ENCODE data around the gene KLF15. TPM values are rescaled to one million over a fixed set of nuclear protein-coding genes. Genes with fewer than 3 reads are reported as not detected.

Gene KLF15
- total and polyA plus RNA-seq, 9 of the 15 experiments (the other 6 are each of a cell fraction or from before 2014, with no cell fraction given), result 0.08 to 4.8 (median 1.2) TPM

DNA sequence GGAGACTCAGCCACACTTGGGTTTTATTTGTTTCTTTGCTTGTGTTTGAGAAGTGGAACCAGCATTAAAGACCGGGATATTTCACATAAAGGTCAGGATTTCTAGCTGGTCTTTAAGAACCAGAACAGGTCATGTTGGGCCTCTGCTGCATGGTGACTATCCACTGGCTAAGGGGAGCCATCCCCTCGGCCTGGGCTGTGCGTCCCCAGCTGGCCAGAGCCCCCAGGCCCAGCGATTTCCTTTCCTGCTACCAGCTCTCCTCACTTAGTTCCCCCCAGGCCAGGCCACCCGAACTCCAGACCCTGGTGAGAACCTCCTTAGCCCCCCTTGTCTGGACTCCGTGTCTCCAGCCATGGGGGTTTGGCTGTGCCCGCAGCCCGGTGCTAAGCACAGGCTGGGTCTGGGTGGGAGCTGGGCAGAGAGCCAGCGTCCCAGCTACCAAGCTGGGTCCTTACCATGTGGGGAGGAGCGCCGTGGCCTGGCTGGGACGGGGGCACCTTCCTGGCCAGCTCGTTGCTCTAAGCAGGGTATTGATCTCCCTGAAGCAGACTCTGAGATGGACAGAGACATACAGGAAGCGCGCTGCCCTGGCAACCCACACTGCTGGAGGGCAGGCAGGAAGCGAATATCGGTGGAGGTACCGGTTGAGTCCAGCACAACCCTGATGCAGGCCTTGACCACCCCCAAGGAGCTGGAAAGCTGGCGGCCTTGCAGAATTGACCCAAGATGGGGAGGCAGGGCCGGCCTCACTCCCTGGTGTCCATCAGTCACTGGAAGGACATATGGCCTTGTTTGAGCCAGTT lies 49.4 kb downstream of the KLF15 start (continued):
- no peak for TF ChIP-seq TAF1 (IDR thresholded peaks at IDR 0.05; ENCODE audit: control insufficient read depth, extremely low read depth, insufficient read depth, low read length, severe bottlenecking)

DNA sequence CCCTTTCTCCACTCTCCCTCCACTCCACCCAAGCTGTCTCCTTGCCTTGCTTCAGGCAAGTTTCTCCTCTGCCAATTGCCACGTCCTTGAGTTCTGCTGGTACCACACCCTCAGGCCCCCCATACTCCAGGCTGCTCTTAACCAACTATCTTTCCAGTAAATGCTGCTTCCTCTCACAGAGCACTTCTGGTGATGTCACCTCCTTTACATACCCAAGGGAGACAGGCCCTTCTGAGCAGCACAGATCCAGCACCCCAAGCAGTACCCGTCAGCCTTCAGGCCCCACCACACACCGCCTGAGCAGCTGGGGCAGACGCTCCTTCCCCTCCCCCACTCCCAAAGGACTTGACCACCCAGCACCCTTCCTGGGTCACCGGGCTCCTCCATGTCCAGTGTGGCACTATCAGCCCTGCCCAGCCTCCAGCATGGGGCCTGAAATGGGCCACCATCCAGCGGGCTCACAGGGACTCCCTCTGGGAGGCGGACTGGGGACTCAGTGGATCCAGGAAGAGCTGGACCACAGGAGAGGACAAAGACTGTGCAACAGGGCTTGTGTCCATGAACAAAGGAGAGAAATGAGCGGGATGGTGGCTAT lies 50.2 kb downstream of the KLF15 start:
- Histone ChIP-seq H3K27ac (ENCODE audit: extremely low read depth, low read depth, low read length) (no peak overlapping the region), H3K36me3 (ENCODE audit: control insufficient read depth, insufficient read depth, low read length) (no peaks in the 10 kb centered on the region), H3K9me1 (ENCODE audit: control insufficient read depth, insufficient read depth, low read length) (no peaks in the 10 kb centered on the region), H4K20me1 (replicated peaks; ENCODE audit: control insufficient read depth, insufficient read depth, low read length) (no peaks in the 10 kb centered on the region), H3K4me1 (replicated peaks in 1 of 2; ENCODE audit: control insufficient read depth in 2 of 2, insufficient read depth in 2 of 2, low read length in 2 of 2) (no peaks in the 10 kb centered on the region), H3K79me2 (ENCODE audit: control insufficient read depth, insufficient read depth, low read length) (no peaks in the 10 kb centered on the region), H3K9ac (ENCODE audit: insufficient read depth in 1 of 2, low read depth in 2 of 2, low read length in 2 of 2) (no peak overlapping the region), H3K9me3 (replicated peaks; ENCODE audit: control insufficient read depth, insufficient read depth, low read depth, low read length) (no peaks in the 10 kb centered on the region), H2AFZ (ENCODE audit: low read depth, low read length) (no peak overlapping the region), H3K4me3 (no peak overlapping the region), H3K4me2 (ENCODE audit: insufficient read depth, low read length) (no peak overlapping the region), H3K27me3 (ENCODE audit: control insufficient read depth in 2 of 2, insufficient read depth in 2 of 2, low read length in 2 of 2) (peaks cover 3 to 41% of the 10 kb centered on the region in 2 experiments; a peak in 4 of 5 replicates)
- in situ Hi-C loops (cut with MboI), result no loop called here
- intact Hi-C loops (cut with micrococcal nuclease), result no loop called here
- BruUV-seq (replicated peaks), result no TSS peak
- WGBS (ENCODE audit: insufficient coverage, low coverage, missing lambda C conversion rate), result 4% methylated on average over 4 of the region's 8 CpGs
- FAIRE-seq (no peak), ATAC-seq (no peak), DNase-seq (ENCODE audit: extremely low read depth in 1 of 4, low spot score in 3 of 4) (no peak)
- ChIA-PET CTCF (ENCODE audit: low intra/inter-chr PET ratio) (no interaction called here), POLR2A (no interaction called here)
- TF ChIP-seq XRCC5 (IDR thresholded peaks at IDR 0.05; ENCODE audit: low read depth, low read length), result no peak
- TF ChIP-seq ZNF23 (CRISPR knock-in tag; IDR thresholded peaks at IDR 0.05), result no peak
- TF ChIP-seq, protein P1, sequence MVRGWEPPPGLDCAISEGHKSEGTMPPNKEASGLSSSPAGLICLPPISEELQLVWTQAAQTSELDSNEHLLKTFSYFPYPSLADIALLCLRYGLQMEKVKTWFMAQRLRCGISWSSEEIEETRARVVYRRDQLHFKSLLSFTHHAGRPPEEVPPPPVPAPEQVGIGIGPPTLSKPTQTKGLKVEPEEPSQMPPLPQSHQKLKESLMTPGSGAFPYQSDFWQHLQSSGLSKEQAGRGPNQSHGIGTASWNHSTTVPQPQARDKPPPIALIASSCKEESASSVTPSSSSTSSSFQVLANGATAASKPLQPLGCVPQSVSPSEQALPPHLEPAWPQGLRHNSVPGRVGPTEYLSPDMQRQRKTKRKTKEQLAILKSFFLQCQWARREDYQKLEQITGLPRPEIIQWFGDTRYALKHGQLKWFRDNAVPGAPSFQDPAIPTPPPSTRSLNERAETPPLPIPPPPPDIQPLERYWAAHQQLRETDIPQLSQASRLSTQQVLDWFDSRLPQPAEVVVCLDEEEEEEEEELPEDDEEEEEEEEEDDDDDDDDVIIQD (CRISPR knock-in tag; IDR thresholded peaks at IDR 0.05), result no peak
- no peak for TF ChIP-seq NRF1 (conservative IDR thresholded peaks at IDR 0.05 in 1 of 2, IDR thresholded peaks at IDR 0.05 in 1 of 2)
- TF ChIP-seq, protein P2, sequence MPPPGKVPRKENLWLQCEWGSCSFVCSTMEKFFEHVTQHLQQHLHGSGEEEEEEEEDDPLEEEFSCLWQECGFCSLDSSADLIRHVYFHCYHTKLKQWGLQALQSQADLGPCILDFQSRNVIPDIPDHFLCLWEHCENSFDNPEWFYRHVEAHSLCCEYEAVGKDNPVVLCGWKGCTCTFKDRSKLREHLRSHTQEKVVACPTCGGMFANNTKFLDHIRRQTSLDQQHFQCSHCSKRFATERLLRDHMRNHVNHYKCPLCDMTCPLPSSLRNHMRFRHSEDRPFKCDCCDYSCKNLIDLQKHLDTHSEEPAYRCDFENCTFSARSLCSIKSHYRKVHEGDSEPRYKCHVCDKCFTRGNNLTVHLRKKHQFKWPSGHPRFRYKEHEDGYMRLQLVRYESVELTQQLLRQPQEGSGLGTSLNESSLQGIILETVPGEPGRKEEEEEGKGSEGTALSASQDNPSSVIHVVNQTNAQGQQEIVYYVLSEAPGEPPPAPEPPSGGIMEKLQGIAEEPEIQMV (tag; conservative IDR thresholded peaks at IDR 0.05; ENCODE audit: low read depth), result no peak
- no peak for TF ChIP-seq ARNT (IDR thresholded peaks at IDR 0.05)
- no peak for TF ChIP-seq EP300 (IDR thresholded peaks at IDR 0.05; ENCODE audit: low read length)
- no peak for TF ChIP-seq C11orf30 (IDR thresholded peaks at IDR 0.05; ENCODE audit: low read depth)
- TF ChIP-seq, protein P3, sequence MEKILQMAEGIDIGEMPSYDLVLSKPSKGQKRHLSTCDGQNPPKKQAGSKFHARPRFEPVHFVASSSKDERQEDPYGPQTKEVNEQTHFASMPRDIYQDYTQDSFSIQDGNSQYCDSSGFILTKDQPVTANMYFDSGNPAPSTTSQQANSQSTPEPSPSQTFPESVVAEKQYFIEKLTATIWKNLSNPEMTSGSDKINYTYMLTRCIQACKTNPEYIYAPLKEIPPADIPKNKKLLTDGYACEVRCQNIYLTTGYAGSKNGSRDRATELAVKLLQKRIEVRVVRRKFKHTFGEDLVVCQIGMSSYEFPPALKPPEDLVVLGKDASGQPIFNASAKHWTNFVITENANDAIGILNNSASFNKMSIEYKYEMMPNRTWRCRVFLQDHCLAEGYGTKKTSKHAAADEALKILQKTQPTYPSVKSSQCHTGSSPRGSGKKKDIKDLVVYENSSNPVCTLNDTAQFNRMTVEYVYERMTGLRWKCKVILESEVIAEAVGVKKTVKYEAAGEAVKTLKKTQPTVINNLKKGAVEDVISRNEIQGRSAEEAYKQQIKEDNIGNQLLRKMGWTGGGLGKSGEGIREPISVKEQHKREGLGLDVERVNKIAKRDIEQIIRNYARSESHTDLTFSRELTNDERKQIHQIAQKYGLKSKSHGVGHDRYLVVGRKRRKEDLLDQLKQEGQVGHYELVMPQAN (IDR thresholded peaks at IDR 0.05; ENCODE audit: borderline replicate concordance), result no peak
- TF ChIP-seq BDP1 (IDR thresholded peaks at IDR 0.05; ENCODE audit: insufficient read depth, insufficient read length), result no peak
- TF ChIP-seq TAF9B (IDR thresholded peaks at IDR 0.05; ENCODE audit: partially characterized antibody), result no peak
